Activated CD4-positive, alpha-beta T cell treated with anti-CD3 and anti-CD28 coated beads, Interleukin-2, amount 50 U/mL, for 4 hours (primary cell): ENCODE data around the gene DDIT3.

Experiments used
- DNase-seq, 2 experiments: peaks; one replicate each; pipeline ENCODE4 v3.0.0-alpha.2; 2020

The DDIT3 gene

GRCh38 chr12:57546438-57547287 lies 26.3 kb upstream of the DDIT3 start, which contains the start of gene DCTN2:
TSS of gene DCTN2 (minus strand) at chr12:57547192. CDS start at chr12:57547063, 129 bp downstream.
- peak; percentile 92 to 94 for DNase-seq

DNA sequence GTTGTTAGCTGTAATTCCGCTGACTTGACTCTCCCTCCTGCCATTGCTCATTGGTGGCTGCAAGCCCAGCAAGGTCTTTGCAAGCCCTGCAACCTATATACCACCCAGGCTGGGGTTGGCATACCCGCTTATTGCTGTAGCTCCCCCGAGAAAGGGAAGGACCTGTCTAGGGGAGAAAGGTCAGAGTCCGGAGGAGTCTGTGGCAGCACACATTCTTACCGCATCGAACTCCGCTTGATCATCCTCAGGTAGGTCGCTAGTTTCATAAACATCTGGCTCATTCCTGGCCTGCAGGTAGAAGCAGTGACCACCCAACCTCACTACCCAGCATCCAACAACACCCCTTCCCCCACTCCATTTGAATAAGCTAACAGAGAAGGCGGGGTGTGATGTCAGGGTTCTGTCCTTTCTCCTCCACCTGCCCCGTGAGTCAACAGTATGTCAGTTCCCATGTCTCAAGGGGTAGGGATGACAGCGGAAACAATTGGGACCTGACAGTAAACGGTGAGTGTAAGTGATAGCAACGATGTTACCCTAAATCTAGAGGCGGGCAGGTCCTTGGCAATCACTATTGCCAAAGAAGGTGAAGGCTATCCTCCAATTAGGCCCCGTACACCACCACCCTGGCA lies 25.6 kb upstream of the DDIT3 start:
- no peak for DNase-seq

- no peak for DNase-seq
Measured at GRCh38 chr12:57543581-57543980, 23.3 kb upstream of the DDIT3 start.

- DNase-seq: no peak
Measured at GRCh38 chr12:57541717-57542116, 21.4 kb upstream of the DDIT3 start.

- DNase-seq: no peak
Measured at GRCh38 chr12:57541001-57541400, 20.7 kb upstream of the DDIT3 start.

DNA sequence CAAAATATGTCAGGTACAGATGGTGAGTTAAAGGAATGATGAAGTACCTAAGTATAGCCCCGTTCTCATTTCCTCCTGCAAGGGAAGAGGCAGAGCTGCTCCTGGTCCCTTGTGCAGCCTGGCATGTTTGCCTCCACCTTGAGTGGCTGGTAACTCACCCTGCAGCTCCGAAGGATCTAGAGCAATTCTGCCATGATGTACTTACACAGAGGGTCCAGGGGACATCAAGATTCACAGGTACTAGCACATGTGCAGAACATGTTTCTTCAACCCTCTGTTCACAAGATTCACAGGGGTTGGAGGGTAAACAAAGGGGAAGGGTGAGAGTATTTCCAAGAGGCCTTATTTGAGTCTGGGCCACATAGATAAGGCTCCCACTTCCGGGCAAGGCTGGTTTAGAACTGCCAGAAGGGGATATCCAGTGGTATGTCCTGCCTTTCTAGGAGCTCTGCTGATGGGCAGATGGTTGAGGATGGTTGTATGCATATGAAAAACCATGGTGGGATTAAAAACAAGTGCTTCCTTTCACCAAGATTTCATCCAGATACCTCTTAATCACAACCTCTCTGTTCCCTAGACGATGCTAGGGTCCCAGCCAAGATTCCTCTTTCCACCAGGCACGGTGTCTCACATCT lies 18.9 kb upstream of the DDIT3 start:
- DNase-seq: no peak

DNA sequence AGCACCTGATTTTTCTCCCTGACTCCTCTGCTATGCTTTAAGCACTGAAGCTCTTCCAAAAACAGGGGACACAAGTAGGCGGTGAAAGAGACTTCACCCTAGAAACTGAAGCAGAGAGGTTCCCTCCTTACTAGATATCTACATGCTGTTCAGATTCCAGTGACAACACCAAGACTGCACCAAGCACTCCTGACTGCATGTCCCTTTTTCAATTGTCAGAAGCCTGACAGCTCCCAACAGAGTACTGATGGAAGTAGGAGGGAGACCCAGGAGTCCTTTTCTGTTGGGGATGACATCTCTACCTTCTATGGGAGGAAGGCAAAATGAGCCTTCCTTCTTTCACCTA lies 16.3 kb upstream of the DDIT3 start:
- DNase-seq: no peak

DNA sequence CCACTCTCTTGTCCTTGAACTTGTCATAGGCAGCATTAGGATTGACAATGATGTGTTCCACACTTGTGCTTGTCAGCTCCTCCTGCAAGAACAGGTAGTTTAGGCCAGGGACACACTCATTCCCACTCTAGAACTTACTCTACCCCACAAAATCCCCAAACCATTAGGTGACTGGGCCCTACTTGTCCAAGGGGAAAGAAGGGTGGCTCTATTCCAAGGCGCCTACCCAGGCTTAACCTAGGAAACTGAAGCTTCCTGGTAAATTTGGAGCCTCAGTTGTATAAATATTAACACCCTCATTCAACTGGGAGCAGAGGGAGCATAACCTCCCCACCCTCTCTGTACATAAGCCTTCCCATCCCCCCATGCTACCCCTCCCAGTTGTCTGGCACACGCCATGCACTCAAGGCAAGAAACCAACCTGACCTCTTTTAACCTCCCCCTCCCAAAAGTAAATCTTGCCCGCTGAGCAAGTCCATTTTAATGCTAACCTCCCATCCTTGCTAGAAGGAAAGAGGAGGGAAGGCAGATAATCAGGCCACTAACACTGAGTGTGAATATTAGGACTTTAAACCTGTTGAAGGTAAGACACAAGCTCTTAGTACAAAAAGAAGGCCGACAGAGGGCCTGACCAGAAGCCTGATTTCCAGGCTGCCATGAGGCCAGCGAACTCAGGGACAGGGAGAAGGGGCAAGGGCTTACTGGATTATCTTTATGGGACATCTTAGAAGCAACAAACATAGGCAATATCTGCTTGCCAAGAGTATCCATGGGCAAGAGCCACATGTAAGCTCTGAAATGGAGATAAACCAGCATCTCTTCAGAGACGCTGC lies 15.7 kb upstream of the DDIT3 start:
- DNase-seq: no peak

DNA sequence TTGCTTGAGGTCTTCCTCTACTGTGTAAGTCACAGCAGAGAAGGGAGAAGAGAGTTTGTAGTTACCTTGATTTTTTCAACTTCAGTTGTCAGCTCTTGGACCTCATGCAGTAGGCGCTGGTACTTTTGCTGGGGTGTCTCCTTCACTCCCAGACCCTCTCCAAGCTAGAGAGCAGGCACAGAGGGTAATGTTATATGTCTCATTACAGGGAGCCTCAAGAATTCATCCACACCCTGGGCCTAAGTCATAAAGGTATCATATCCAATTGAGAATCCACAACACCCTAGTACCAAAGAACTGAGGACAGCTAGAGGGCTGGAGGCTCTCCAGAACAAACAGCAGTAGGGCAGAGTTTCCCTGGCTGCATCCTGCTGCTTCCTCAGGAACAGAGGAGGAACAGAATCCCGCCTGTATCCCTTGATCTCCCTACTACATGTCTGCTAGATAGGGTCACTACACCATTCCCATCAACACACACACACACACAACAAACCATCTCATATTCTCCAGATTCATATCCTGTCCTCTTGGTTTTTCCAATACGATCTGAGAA lies 14.8 kb upstream of the DDIT3 start:
- no peak for DNase-seq

DNA sequence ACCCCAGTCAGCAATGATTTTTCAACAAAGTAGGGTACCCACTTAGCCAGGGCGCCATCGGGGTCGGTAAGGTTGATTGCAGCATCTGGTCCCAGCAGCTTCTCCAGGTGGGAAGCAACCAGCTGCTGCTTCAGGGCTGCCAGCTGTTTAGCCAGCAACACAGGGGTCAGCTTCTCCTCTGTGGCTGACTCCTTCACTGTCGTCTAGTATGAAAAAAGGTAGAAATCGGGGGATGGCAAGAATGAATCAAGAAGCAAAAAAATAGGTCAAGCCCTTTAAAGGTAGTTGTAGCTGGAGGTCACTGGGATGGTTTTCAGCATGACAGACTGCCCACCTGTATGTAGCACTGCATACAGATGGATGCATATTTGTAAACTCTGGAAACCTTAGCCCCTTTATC lies 13.9 kb upstream of the DDIT3 start:
- no peak for DNase-seq

DNA sequence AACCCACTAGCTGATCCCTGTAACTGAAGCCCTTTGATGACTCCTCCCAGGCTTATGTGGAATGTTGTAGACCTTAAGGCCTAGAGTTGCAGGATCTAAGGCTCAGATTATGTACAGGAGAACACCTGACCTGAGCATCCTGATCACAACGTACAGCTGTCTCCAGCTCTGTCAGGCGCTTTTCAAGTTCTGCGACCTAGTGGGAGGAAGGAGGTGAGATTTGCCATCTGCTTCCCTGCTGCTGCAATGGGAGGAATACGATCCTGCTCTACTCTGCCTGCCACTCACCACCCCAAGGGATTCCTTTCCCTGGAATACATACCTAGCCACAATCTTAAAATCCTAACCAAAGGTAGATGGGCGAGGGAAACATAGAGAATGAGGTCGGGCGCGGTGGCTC lies 12.8 kb upstream of the DDIT3 start:
- no peak for DNase-seq

GRCh38 chr12:57531836-57532235 lies 11.5 kb upstream of the DDIT3 start:
- no peak for DNase-seq

GRCh38 chr12:57530396-57531142 lies 10.3 kb upstream of the DDIT3 start:
- no peak for DNase-seq

- no peak for DNase-seq
Measured at GRCh38 chr12:57529831-57530230, 9.5 kb upstream of the DDIT3 start.

DNA sequence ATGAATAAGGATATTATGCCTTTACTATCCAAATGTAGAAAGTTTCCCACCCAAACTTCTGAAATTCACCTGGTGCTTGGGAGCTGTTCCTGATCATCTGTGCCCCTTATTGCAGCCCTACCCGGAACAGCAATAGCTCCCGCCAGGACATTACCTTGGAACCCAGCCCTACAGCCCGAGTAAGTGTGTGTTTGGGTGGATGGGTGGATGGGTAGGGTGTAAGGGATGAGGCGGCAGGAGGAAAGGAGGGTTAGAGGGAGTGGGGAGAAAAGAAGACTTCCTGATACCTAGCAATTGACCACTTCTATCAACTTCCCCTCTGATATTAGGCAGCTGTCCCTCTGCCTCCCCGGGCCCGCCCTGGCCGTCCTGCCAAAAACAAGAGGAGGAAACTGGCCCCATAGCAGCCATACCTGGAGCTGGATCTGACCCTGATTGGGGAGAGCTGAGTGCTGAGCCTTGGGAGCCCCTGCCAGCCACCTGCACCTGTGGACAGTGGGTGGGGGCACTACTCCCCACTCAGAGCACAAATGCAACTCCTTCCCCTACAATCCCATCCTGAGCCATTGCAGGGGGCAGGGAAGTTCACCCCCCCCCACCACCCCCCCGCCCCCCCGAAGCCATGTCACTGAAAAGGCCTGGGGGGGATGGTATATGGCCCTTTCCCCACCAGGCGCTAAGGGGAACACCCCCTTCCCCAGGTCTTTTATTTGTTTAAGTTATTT lies 8.7 kb upstream of the DDIT3 start:
- DNase-seq: no peak

DNA sequence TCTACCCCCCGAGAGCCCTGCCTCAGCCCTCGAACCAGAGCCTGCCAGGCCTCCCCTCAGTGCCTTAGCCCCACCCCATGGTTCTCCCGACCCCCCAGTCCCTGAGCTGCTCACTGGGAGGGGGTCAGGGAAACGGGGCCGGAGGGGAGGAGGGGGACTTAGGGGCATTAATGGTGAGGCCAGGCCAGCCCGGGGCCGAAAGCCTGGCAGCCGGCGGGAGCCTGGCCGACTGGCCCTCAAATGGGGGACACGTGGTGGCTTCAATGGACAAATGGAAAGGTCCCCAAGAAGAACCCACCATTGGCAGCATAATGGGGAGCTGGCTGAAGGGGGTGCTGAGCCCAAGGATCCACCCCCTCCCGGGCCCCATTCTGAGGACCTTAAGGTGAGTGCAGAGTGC lies 7.9 kb upstream of the DDIT3 start:
- no peak for DNase-seq

DNA sequence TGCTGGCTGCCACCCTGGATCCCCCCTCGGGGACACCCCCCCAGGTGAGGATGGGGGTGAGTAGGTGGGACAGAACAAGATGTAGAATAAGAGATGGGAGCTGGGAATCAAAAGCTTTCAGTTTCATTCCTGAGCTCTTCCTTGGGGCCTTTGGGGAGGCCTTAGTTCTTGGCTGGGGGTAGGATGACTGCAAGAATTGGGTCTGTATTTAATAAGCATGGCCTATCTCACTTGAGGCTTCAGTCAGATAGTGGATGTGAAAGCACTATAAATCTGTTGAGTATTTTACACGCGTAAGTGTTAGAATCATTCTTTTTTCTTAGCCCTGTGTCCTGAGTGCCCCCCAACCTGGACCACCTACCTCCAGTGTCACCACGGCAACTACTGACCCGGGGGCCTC lies 6.9 kb upstream of the DDIT3 start:
- no peak for DNase-seq

DNA sequence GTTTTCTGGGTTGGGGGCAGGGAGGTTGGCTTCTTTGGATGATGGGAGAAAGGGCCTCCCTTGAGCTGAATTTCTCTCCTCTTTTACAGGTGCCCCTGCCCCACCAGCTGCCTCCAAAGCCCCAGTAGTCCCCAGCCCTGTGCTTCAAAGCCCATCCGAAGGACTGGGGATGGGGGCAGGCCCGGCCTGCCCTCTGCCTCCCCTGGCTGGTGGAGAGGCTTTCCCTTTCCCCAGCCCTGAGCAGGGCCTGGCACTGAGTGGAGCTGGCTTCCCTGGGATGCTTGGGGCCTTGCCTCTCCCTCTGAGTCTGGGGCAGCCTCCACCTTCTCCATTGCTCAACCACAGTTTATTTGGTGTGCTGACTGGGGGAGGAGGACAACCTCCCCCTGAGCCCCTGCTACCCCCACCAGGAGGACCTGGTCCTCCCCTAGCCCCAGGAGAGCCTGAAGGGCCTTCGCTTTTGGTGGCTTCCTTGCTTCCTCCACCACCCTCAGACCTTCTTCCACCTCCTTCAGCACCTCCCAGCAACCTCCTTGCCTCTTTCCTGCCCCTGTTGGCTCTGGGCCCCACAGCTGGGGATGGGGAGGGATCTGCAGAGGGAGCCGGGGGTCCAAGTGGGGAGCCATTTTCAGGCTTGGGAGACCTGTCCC lies 6.3 kb upstream of the DDIT3 start:
- no peak for DNase-seq

DNA sequence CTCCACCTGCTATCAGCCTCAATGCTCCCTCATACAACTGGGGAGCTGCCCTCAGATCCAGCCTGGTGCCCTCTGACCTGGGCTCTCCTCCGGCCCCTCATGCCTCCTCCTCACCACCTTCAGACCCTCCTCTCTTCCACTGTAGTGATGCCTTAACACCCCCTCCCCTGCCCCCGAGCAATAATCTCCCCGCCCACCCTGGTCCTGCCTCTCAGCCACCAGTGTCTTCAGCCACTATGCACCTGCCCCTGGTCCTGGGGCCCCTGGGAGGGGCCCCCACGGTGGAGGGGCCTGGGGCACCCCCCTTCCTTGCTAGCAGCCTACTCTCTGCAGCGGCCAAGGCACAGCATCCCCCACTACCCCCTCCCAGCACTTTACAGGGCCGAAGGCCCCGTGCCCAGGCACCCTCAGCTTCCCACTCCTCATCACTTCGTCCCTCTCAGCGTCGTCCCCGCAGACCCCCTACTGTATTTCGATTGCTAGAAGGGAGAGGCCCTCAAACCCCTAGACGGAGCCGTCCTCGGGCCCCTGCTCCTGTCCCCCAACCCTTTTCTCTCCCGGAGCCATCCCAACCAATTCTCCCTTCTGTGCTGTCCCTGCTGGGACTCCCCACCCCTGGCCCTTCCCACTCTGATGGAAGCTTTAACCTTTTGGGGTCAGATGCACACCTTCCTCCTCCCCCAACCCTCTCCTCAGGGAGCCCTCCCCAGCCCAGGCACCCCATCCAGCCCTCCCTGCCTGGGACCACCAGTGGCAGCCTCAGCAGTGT lies 5.5 kb upstream of the DDIT3 start:
- no peak for DNase-seq
